BE2C (cell line): ENCODE data around the gene CCDC9.

ENCODE experiments used
- DNase-seq: peaks from one replicate; pipeline ENCODE4 v3.0.0-alpha.2; 2020
- H3K27me3 ChIP-seq: fragments of 250-450 bp; sonication (Bioruptor Pico); 2 replicates; pipeline ENCODE4 v1.5.1; 2020; ENCODE audit warnings: mild to moderate bottlenecking
- H3K36me3 ChIP-seq: fragments of 250-450 bp; sonication (Bioruptor Pico); 2 replicates; pipeline ENCODE4 v1.5.1; 2020; ENCODE audit warnings: mild to moderate bottlenecking
- H3K4me1 ChIP-seq: fragments of 250-450 bp; sonication (Bioruptor Pico); 2 replicates; pipeline ENCODE4 v1.5.1; 2020
- H3K4me3 ChIP-seq: 2 replicates; pipeline ENCODE4 v1.5.1; 2011; ENCODE audit warnings: low read depth, low read length
- H3K9me3 ChIP-seq: fragments of 250-450 bp; sonication (Bioruptor Pico); 2 replicates; pipeline ENCODE4 v1.5.1; 2020
- TF ChIP-seq, protein P1 (sequence below): IDR thresholded peaks from 2 replicates; pipeline ENCODE4 v1.5.1; 2012; ENCODE audit warnings: mild to moderate bottlenecking, low read depth, low read length

Gene CCDC9

GRCh38 chr19:47267350-47267759, 11.0 kb downstream of the CCDC9 start:
- no peak for DNase-seq
- Histone ChIP-seq H3K9me3 (no peaks in the 10 kb centered on the region), H3K4me3 (no peak overlapping the region), H3K4me1 (no peaks in the 10 kb centered on the region), H3K36me3 (peaks cover 15% of the 10 kb centered on the region), H3K27me3 (no peaks in the 10 kb centered on the region)
- TF ChIP-seq, protein P1, sequence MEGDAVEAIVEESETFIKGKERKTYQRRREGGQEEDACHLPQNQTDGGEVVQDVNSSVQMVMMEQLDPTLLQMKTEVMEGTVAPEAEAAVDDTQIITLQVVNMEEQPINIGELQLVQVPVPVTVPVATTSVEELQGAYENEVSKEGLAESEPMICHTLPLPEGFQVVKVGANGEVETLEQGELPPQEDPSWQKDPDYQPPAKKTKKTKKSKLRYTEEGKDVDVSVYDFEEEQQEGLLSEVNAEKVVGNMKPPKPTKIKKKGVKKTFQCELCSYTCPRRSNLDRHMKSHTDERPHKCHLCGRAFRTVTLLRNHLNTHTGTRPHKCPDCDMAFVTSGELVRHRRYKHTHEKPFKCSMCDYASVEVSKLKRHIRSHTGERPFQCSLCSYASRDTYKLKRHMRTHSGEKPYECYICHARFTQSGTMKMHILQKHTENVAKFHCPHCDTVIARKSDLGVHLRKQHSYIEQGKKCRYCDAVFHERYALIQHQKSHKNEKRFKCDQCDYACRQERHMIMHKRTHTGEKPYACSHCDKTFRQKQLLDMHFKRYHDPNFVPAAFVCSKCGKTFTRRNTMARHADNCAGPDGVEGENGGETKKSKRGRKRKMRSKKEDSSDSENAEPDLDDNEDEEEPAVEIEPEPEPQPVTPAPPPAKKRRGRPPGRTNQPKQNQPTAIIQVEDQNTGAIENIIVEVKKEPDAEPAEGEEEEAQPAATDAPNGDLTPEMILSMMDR, result no peak

DNA sequence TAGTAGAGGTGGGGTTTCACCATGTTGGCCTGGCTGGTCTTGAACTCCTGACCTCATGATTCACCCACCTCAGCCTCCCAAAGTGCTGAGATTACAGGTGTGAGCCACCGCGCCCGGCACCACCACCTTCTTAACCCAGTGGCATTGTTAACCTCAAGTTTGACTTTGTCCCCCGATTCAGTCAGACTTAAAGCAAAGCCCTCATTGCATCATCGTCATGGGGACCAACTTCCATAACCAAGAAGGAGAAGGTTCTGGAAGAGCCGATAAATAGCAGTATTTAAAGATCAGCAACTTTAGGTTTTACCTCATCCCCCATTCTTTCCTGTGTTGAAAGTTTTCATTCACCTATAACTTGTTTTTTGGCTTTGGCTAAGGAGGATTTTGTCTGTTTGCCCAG, 11.7 kb downstream of the CCDC9 start:
- TF ChIP-seq, protein P1, result no peak
- H3K36me3 ChIP-seq, result peaks cover 13% of the 10 kb centered on the region
- no peaks in the 10 kb centered on the region for H3K27me3 ChIP-seq
- H3K9me3 ChIP-seq, result no peaks in the 10 kb centered on the region
- no peak overlapping the region for H3K4me3 ChIP-seq
- DNase-seq, result no peak
- no peaks in the 10 kb centered on the region for H3K4me1 ChIP-seq

- Histone ChIP-seq H3K9me3 (no peaks in the 10 kb centered on the region), H3K4me3 (no peak overlapping the region), H3K4me1 (no peaks in the 10 kb centered on the region), H3K36me3 (peaks cover 13% of the 10 kb centered on the region), H3K27me3 (no peaks in the 10 kb centered on the region)
- no peak for DNase-seq
- TF ChIP-seq, protein P1, result no peak
Measured at GRCh38 chr19:47269596-47269995, 13.3 kb downstream of the CCDC9 start.

GRCh38 chr19:47270408-47270807, 14.1 kb downstream of the CCDC9 start:
- Histone ChIP-seq H3K4me3 (no peak overlapping the region), H3K4me1 (no peaks in the 10 kb centered on the region), H3K27me3 (no peaks in the 10 kb centered on the region), H3K9me3 (no peaks in the 10 kb centered on the region), H3K36me3 (peaks cover 9% of the 10 kb centered on the region; the same call in 1 of the 2 replicates)
- no peak for DNase-seq
- TF ChIP-seq, protein P1, result no peak

- Histone ChIP-seq H3K36me3 (peaks cover 6% of the 10 kb centered on the region; the same call in 1 of the 2 replicates), H3K4me1 (no peaks in the 10 kb centered on the region), H3K27me3 (no peaks in the 10 kb centered on the region), H3K9me3 (no peaks in the 10 kb centered on the region), H3K4me3 (no peak overlapping the region)
- DNase-seq, result no peak
- TF ChIP-seq, protein P1, result no peak
Measured at GRCh38 chr19:47271949-47272348, 15.6 kb downstream of the CCDC9 start.

GRCh38 chr19:47272448-47273312, 16.4 kb downstream of the CCDC9 start:
- Histone ChIP-seq H3K36me3 (peaks cover 6% of the 10 kb centered on the region; the same call in 1 of the 2 replicates), H3K27me3 (no peaks in the 10 kb centered on the region), H3K4me1 (no peaks in the 10 kb centered on the region), H3K4me3 (peak overlapping the region; percentile 70), H3K9me3 (no peaks in the 10 kb centered on the region)
- TF ChIP-seq, protein P1, result no peak
- DNase-seq, result no peak
